ENCODE data around the gene NECTIN2.
A peak's percentile ranks its signal among the peaks of the same experiment; 100 is the strongest.

- TF ChIP-seq CTCF (conservative IDR thresholded peaks at IDR 0.05; ENCODE audit: low read length) (peak; percentile 32; the same call in 1 of the 2 replicates), EZH2phosphoT487 (IDR thresholded peaks at IDR 0.05; ENCODE audit: borderline replicate concordance, low read depth, low read length) (no peak)
Measured at GRCh38 chr19:44891016-44891882, 45.2 kb downstream of the NECTIN2 start, which contains the start of gene TOMM40.
